Panc1 (cell line): ENCODE data around the gene OOSP4B.
"Not testable (repeated sequence)": the region's sequence is repeated elsewhere in the genome, so short reads cannot be mapped to it uniquely, and the experiment has no call there.

Experiments used
- POLR2AphosphoS5 ChIP-seq: IDR thresholded peaks from 2 replicates; pipeline ENCODE4 v1.6.1; 2012; ENCODE audit warnings: mild to moderate bottlenecking, low read depth, low read length, moderate library complexity
- TF ChIP-seq, protein P1 (sequence below): fragments of 450-650 bp; IDR thresholded peaks from 2 replicates; pipeline ENCODE4 v1.5.1; 2017; ENCODE audit warnings: mild to moderate bottlenecking

DNA sequence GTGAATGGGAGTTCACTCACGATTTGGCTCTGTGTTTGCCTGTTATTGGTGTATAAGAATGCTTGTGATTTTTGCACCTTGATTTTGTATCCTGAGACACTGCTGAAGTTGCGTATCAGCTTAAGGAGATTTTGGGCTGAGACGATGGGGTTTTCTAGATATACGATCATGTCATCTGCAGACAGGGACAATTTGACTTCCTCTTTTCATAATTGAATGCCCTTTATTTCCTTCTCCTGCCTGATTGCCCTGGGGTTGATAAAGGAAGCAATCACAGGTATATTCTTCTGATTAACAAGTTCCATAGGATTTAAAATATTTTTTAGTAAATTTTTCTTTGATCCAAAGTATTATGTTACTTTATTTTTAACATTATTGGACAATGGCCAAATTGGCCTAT, 34.9 kb upstream of the OOSP4B start:
- TF ChIP-seq, protein P1, sequence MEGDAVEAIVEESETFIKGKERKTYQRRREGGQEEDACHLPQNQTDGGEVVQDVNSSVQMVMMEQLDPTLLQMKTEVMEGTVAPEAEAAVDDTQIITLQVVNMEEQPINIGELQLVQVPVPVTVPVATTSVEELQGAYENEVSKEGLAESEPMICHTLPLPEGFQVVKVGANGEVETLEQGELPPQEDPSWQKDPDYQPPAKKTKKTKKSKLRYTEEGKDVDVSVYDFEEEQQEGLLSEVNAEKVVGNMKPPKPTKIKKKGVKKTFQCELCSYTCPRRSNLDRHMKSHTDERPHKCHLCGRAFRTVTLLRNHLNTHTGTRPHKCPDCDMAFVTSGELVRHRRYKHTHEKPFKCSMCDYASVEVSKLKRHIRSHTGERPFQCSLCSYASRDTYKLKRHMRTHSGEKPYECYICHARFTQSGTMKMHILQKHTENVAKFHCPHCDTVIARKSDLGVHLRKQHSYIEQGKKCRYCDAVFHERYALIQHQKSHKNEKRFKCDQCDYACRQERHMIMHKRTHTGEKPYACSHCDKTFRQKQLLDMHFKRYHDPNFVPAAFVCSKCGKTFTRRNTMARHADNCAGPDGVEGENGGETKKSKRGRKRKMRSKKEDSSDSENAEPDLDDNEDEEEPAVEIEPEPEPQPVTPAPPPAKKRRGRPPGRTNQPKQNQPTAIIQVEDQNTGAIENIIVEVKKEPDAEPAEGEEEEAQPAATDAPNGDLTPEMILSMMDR = not testable (repeated sequence)
- not testable (repeated sequence) for TF ChIP-seq POLR2AphosphoS5
